Retinal pigment epithelial cell (primary cell): ENCODE data around the gene STAB1.
"Not testable (repeated sequence)": the region's sequence is repeated elsewhere in the genome, so short reads cannot be mapped to it uniquely, and the experiment has no call there.

Experiments
- DNase-seq: peaks from one replicate; pipeline ENCODE4 v3.0.0-alpha.2; 2010; ENCODE audit warnings: low read depth
- H3K4me3 ChIP-seq: 2 replicates; pipeline ENCODE4 v1.5.1; 2011; ENCODE audit warnings: mild to moderate bottlenecking, low read length, control low read depth, moderate library complexity
- CTCF ChIP-seq: conservative IDR thresholded peaks from 2 replicates; pipeline ENCODE4 v1.5.1; 2011; ENCODE audit warnings: low read depth, low read length, control low read depth, inconsistent platforms

The STAB1 gene

GRCh38 chr3:52522651-52523251 is 27.6 kb downstream of the STAB1 start:
- no peak for DNase-seq
- no peak overlapping the region for H3K4me3 ChIP-seq
- TF ChIP-seq CTCF = no peak

GRCh38 chr3:52523386-52524257 is 28.5 kb downstream of the STAB1 start:
- no peak for TF ChIP-seq CTCF
- no peak overlapping the region for H3K4me3 ChIP-seq
- no peak for DNase-seq

- no peak for TF ChIP-seq CTCF
- no peak overlapping the region for H3K4me3 ChIP-seq
- no peak for DNase-seq
Observed at GRCh38 chr3:52524258-52524751, 29.2 kb downstream of the STAB1 start.

- TF ChIP-seq CTCF = no peak
- DNase-seq = no peak
- H3K4me3 ChIP-seq = no peak overlapping the region
Observed at GRCh38 chr3:52524752-52525679, 29.9 kb downstream of the STAB1 start.

- no peak for TF ChIP-seq CTCF
Observed at GRCh38 chr3:52525680-52526561, 30.8 kb downstream of the STAB1 start.

GRCh38 chr3:52526671-52527038 is 31.5 kb downstream of the STAB1 start:
- not testable (repeated sequence) for H3K4me3 ChIP-seq, DNase-seq

More at GRCh38 chr3:52525680-52526561, 30.8 kb downstream of the STAB1 start:
- H3K4me3 ChIP-seq = no peak overlapping the region
- DNase-seq = no peak
